ENCODE results near the gene HSD11B1L. TPM values are rescaled to one million over a fixed set of nuclear protein-coding genes. Genes with fewer than 3 reads are reported as not detected.

HSD11B1L gene, protein sequence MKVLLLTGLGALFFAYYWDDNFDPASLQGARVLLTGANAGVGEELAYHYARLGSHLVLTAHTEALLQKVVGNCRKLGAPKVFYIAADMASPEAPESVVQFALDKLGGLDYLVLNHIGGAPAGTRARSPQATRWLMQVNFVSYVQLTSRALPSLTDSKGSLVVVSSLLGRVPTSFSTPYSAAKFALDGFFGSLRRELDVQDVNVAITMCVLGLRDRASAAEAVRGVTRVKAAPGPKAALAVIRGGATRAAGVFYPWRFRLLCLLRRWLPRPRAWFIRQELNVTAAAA
- 6.1 and 9.1 TPM in 2 replicates for total RNA-seq

DNA sequence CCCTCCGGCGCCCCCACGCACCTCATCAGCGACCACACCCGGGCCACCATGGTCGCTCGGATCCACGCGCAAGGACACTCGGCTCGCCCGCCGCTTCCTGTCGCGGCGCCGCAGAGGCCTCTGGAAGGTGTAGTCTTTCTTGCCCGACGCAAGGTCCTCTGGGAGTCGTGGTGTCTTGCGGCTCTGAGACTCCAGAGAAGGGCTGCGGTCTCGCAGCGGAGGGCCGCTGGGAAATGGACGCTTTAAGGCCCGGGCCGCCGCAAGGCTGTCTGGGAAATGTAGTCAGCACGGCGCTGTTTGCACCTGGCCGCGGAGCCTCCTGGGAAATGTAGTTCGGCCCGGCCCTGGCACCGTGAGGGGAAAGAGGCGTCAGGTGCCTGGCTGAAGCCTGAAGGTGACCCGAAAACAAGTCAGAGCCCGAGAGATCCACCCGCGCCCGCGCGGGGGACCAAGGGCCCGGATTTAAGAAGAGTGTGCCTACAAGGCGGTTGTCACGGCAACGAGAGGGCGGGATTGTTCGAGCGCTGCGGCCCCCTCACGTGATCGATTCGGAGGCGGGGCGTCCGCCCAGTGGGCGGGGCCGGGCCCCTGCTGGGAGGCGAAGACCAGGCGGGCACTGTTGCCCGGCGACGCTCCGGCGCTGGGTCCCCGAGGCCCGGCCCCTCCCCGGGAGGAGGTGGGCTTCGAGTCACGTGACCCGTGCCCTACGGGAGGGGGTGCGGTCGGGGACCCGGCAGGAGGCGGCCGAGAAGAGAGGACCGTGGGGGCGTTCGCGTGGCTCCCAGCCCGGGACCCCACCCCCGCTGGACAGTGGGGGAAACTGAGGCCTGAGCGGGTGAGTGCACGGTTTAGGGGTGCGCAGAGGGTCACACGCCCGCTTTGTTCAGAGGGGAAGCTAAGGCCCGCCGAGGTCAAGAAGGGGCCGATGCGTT lies at the start of gene HSD11B1L, which contains the start of gene MICOS13:
TSS of gene HSD11B1L (plus strand) at position 591 of the 932 bp plus-strand sequence. CDS start 3,806 bp downstream, outside the sequence.
TSS of gene MICOS13 (minus strand) at position 80 of the 932 bp plus-strand sequence. CDS start at position 50, 30 bp downstream.
- DNase-seq (ENCODE audit: low read depth in 2 of 2) = peak; percentile 98 to 99

DNA sequence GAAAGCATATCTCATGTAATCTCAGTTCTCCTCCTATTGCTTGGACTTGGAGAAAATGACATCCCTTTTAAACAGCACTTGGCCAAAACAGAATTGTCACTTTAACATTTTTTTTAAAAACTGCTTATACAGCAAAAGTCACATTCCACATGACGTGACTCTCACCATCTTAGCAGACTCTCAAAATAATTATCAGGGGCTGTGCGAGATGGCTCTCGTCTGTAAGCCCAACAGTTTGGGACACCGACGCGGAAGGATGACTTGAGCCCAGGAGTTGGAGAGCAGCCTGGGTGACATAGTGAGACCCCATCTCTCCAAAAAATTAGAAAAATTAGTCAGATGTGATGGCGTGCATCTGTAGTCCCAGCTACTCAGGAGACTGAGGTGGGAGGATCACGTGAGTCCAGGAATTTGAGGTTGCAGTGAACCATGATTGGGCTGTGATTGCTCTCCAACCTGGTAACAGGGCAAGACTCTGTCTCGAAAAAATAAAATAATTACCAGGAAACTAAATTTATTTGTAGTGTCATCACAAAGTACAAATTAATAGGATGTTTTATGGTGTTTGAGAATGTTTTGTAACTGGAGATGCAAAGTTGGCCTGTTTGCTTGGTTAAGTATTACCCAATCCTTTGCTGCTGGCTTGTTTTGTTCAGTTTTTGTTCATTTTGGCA lies 49.1 kb upstream of the HSD11B1L start:
- DNase-seq (ENCODE audit: low read depth in 2 of 2) = no peak

DNA sequence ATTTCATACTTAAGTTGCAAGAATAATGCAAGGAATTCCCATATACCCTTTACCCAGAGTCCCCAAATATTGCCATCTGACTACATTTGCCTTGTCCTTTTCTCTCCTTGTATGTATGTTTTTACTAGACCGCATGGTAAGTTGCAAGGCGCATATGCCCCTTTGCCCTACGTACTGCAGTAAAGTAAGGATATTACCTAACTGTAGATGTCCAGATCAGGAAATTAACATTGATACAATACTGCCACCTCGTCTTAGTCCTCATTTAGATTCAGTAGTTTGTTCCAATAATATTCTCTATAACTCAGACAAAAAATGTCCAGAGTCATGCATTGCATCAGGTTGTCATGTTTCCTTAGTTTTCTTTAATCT lies 48.6 kb upstream of the HSD11B1L start:
- no peak for DNase-seq (ENCODE audit: low read depth in 2 of 2)

DNA sequence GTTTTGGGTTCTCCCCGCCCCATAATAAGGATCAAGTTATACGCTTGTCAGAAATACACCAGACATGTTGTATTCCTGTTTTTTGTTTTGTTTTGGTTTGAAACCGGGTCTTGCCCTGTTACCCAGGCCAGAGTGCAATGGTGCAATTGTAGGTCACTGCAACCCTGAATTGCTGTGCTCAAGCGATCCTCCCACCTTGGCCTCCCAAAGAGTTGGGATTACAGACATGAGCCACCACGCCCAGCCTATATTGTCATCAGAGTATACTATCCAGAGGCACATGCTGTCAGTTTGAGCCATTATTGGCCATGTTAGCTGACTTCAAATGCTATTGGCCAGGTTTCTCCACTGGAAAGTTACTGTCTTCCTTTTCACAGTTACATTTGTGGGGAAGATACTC lies 48.2 kb upstream of the HSD11B1L start:
- no peak for DNase-seq (ENCODE audit: low read depth in 2 of 2)

DNA sequence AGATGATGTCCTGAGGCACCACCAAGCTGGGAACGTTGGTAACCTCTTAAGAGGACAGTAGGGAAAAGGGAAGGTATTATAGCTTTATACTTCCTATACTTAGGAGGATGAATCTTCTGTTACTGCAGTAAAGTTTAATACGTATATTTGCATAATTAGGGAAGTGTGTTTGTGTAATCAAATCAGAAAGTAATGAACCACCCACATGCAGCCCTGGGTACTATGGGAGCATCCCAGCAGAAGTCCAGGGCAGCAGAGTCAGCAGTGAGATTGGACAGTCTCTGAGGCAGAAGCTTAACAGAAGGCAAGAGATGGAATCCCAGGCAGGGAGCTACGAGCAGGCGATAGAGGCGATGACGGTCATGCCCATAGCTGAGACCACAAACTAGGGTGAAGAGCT lies 45.4 kb upstream of the HSD11B1L start:
- DNase-seq (ENCODE audit: low read depth in 2 of 2) = no peak

DNA sequence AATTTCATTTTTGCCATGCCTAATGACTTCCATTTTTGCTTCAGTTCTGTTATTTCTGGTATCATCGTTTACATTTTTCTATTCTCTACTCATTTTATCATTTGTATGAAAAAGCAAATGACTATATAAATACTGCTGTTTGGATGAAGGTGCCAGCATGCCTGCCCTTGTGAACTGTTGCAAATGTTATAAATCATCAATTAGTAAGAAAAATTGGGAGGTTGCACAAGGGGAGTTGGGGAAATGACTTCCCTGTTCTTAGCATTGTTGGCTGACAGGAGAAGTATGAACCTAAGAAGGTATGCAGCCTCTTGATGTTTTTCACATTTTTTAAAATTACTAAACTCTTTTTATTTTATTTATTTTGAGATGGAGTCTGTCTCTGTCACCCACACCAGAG lies 42.9 kb upstream of the HSD11B1L start:
- DNase-seq (ENCODE audit: low read depth in 2 of 2) = no peak

DNA sequence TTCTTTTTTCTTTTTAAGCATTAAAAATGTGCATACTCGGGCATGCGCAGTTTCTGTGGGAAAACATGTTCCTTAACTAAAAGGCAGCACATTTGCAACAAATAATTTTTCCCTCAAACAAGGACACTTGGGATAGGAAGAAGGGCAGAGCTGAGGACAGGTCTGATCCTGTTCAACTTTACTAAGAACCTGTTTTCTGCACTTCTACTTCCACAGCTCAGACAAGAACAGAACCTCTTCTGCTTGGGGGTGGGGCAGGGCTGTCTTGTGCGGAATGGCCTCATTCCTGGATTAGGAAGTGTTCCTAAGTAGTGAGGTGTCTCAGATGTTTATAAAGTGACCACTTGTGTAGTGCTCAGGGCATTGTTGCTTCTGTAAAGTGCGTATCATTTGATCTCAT lies 39.7 kb upstream of the HSD11B1L start:
- DNase-seq (ENCODE audit: low read depth in 2 of 2) = no peak

DNA sequence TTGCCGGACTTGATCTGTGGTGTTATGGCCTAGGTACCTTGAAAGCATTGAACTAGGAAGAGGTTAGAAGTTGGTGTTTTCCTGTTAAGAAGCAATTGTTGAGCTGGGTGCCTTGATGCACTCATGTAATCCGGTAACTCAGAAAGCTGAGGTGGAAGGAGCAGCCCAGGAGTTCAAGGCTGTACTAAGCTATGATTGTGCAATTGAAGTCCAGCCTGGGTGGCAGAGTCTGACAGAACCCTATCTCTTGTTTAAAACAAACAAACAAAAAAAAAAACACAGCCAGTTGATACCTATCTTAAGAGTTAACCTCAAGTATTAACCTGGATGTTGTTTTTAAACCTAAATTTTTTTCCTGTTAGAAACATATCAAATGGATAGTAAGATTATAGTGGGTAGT lies 38.6 kb upstream of the HSD11B1L start:
- no peak for DNase-seq (ENCODE audit: low read depth in 2 of 2)

DNA sequence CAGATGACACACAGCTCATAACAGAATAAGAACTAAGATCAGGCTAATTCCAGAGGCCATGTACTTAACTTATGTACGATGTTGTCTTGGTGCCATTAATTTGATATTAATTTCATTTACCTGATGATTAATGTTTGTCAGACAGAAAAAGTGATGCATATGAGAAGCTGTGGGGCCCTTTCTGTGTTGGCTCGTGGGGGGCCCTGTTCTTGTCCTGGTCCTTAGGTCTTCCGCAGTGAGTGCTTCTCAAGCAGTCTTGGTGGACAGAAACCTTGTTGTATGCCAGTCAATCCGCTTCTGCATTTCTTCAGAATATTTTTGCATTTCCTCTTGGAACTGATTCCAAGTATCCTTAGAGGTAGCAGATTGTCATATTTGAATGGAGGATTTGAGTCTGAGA lies 37.8 kb upstream of the HSD11B1L start:
- DNase-seq (ENCODE audit: low read depth in 2 of 2) = no peak

DNA sequence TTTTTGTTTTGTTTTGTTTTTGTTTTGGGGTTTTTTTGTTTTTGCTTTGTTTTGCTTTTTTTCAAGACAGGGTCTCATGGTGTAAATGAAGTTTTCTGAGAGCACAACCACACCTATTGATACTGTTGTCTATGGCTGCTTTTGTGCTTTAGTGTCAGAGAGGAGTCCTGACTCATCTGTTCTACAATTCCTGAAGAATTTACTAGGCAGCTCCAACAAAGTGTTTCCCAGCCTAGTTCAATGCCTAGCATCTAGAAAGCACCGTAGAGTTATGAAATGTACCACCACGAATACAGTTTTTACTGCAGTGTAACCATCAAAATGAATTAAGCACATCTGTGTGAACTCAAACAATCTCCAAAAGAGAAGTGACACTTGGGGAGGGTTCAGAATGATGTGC lies 36.8 kb upstream of the HSD11B1L start:
- DNase-seq (ENCODE audit: low read depth in 2 of 2) = no peak

DNA sequence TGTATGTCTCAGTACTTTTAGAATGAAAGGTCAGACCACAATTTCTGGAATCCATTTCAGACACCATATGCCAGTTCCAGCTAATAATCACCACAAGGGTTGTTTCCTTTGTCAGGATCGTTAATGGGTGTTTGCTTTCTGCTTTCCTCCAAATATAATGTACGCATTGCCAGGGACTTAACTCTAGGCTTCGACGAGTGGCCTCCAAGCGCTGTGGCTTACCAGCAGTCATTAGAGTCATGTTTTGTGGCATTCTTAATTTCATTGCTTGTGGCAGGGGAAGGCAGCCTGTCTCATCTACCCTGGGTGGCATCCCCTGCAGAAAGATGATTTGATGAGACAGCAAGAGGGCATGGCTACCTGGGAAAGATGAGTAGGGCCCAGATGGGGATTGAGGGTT lies 35.4 kb upstream of the HSD11B1L start:
- DNase-seq (ENCODE audit: low read depth in 2 of 2) = no peak

DNA sequence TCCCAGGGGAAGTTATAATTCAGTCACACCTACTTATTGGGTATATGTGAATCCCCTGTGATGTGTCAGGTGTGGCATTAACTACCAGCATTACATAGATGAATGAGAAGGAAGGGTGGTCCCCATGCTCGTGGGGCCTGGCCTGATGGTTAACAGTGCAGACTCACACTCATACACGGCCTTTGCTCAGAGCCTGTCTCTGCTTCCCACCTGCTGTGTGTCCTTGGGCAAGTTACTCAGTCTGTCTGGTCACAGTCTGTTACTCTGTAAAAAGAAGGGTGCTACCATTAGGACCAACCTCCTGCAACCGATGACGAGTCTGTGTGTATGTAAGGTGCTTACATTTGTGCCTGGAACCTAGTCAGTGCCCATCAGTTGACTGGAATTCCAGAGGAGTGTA lies 34.1 kb upstream of the HSD11B1L start:
- no peak for DNase-seq (ENCODE audit: low read depth in 2 of 2)

DNA sequence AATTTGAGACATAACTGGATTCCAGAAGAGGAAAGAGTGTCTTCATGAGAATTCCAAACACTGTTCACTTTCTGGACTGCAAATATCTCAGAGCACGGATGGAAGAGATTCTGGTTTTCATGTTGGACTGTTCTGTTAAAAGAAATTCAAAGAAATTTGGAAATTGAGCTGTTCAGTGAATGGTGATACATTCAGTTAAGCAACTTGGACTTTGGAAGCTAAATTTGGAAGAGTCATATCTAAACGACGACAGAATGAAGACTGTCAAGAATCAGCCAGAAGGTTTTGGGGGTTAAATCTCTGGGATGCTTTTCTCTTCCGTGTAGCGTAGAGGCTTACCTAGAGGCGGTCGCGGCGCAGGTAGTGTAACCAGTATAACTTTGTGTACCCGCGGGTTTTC lies 32.4 kb upstream of the HSD11B1L start:
- no peak for DNase-seq (ENCODE audit: low read depth in 2 of 2)

DNA sequence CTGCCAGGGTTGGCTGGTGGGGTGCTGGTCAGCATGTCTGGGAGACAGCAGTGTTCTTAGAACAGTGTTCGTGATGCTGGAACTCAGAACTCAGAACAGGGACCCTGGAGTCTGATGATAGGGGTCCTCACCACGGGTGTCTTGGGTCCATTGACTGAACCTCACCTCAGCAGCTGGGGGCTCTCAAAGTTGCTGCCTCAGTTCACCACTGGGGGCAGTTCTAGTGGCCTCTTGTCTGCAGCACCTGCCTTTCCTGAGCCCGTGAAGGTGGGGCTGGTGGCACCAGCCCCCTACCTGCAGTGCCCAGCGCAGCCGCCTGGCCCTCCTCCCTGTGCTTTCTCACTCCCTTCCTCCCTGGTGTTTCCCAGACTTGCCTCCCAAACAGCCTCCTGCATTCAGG lies 29.5 kb upstream of the HSD11B1L start:
- DNase-seq (ENCODE audit: low read depth in 2 of 2) = no peak

DNA sequence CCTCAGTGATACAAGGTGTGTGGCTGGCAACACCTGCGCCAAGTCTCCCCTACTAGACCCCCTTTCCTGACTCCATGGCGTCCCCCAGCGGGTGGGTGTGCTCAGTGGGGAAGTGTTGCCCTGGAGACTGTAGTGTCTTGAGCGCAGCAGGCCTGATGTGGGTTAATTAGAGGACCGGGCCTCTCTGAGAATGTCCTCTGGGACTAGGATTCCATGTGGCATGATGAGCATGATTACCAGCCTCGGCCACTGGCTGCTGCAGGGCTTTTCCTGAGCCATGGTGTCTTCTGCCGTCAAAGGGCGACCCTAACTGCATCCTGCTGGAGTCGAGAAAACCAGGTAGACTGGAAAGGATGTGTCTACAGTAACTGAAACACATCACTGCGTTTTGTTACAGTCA lies 28.6 kb upstream of the HSD11B1L start:
- no peak for DNase-seq (ENCODE audit: low read depth in 2 of 2)

DNA sequence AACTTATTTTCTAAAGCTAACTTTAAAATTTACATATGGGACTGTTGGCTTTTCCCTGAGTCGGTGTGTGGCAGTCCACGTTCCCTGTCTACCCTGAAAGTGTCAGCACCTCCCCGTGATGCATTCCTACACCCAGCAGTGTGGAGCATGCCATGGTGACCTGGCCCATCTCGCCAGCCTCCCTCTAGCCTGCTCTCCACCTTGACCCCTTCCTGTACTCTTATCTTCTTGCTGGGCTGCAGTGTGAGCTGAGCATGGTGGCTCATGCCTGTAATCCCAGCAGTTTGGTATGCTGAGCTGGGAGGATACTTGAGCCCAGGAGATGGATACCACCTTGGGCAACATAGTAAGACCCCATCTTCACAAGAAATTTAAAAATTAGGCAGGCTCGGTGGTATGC lies 25.9 kb upstream of the HSD11B1L start:
- no peak for DNase-seq (ENCODE audit: low read depth in 2 of 2)

DNA sequence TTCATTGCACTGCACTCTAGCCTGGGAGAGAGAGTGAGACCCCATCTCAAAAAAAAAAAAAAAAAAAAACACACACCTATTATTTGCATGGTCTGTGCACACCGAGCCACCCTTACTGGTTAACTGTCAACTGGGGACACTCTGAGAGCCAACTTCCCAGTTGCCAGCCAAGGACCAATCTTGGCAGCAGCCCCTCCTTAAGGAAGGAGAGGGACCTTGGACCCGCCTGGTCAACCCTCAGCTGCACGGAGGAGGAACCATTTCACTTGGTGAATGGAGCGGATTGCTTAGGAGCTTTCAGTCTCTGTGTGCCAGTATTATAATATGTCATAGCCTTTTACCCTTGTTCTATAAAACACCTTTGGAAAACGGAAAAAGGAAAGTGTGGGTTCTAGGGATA lies 25.4 kb upstream of the HSD11B1L start:
- DNase-seq (ENCODE audit: low read depth in 2 of 2) = no peak

DNA sequence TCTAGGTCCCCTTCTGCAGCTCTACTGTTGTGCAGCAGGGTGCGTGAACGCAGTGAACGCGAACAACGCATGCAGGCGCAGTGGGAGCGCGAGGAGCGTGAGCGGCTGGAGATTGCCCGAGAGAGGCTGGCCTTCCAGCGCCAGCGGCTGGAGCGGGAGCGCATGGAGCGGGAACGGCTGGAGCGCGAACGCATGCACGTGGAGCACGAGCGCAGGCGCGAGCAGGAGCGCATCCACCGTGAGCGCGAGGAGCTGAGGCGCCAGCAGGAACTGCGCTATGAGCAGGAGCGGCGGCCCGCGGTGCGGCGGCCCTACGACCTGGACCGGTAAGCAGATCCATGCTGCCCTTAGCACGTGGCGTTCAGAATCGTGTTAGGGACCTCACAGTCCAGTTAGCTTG lies 19.3 kb upstream of the HSD11B1L start:
- DNase-seq (ENCODE audit: low read depth in 2 of 2) = no peak

DNA sequence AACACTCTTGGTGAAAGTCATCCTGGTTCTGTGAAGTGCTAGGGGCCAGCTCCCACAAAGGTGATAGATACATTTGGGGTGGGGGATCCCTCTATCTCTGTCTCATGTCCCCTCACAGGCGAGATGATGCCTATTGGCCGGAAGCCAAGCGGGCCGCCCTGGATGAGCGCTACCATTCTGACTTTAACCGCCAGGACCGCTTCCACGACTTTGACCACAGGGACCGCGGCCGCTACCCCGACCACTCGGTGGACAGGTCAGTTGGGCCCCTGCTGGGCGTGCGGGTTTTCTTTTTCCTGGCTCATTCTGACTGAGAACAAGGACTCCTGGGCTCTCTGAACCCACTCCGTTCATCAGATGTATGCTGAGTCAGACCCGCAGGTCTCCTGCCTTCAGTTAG lies 16.9 kb upstream of the HSD11B1L start:
- no peak for DNase-seq (ENCODE audit: low read depth in 2 of 2)

DNA sequence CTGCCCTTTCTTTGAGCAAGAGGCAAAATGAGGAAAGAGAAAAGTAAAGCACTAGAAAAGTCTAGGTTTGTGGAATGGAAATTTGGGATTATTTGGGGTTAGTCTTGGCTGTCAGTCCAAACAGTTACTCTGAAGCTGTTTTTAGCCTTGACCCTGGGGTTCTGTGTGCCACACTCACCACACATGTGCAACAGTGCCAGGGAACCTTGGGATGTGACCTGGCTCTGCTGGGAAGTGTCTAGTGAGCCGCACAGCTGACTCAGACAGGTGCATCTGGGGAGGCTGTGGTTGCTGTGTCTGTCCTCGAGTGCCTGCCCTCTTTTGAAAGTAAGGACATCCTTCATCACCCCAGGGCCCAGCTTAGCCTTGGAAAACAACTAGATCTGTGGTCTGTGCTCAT lies 16.3 kb upstream of the HSD11B1L start:
- DNase-seq (ENCODE audit: low read depth in 2 of 2) = no peak

DNA sequence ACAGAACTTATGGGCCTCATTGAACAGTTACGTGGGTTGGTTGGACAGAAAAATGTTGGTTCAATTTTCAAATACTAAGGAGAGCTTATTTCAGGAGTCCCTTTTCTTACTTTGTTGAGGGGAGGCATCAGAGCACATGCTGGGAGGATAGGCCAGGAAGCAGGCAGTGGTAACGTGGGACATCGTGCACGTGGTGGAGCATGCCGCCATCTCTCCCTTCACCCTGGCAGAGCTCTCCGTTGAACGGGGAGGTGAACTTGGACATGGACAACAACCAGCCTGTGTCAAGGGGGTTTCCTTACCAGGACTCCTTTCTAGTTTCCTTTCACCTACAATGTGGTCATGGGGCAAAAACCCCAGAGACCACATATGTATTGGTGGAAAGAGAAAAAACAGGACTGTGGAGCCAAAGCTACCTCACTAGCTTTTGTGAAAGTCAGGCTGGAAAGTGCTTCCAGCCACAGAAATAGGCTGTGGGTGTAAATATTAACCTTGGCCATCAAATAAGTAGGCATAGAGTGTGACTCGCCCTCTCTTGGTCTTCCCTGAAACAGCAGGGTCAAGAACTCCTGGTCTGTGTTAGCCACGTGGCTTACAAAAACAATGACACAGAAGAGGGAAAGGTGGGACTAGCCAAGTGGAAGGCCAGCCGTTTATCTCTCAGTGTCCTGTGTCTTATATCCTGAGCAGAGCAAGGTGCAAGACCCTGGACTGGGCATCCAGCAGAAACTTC lies 14.9 kb upstream of the HSD11B1L start:
- peak; percentile 61 to 71 for DNase-seq (ENCODE audit: low read depth in 2 of 2)

Measured in lung microvascular endothelial cell (primary cell).